CD8-positive, alpha-beta memory T cell (primary cell): ENCODE measurements around the gene PTPRT. TPM values are rescaled to one million over a fixed set of nuclear protein-coding genes. Genes with fewer than 3 reads are reported as not detected.

Source experiments
- CTCF ChIA-PET: fragments of 350-600 bp; sonication (Branson Sonifier 250); formaldehyde crosslinking; loops from one replicate; lab custom pipeline; 2021; ENCODE audit warnings: antibody characterized with exemption; lab: Charles Lee
- POLR2A ChIA-PET: fragments of 350-600 bp; sonication (Branson Sonifier 250); formaldehyde crosslinking; loops from one replicate; lab custom pipeline; 2021; ENCODE audit warnings: antibody characterized with exemption; lab: Charles Lee
- DNase-seq, 5 donors: peaks; one replicate each; pipeline versions ENCODE4 v3.0.0 to v3.0.0-alpha.2; 2020 to 2022; ENCODE audit warnings: mixed read lengths in 1 of 5
- H3K27ac ChIP-seq: one replicate; pipeline ENCODE4 v1.7.0; 2013; ENCODE audit warnings: low read depth, mild to moderate bottlenecking, low read length, moderate library complexity
- H3K27me3 ChIP-seq: 2 replicates; pipeline ENCODE4 v1.7.0; 2013; ENCODE audit warnings: low read length, mild to moderate bottlenecking; ENCODE audit not compliant: insufficient read depth, poor library complexity, severe bottlenecking
- H3K36me3 ChIP-seq: 2 replicates; pipeline ENCODE4 v1.7.0; 2013; ENCODE audit warnings: mild to moderate bottlenecking, low read length, moderate library complexity; ENCODE audit not compliant: insufficient read depth
- H3K4me1 ChIP-seq: 2 replicates; pipeline ENCODE4 v1.7.0; 2013; ENCODE audit warnings: mild to moderate bottlenecking, low read length, moderate library complexity; ENCODE audit not compliant: insufficient read depth
- H3K4me3 ChIP-seq: 2 replicates; pipeline ENCODE4 v1.7.0; 2013; ENCODE audit warnings: mild to moderate bottlenecking, low read length
- H3K9me3 ChIP-seq: 2 replicates; pipeline ENCODE4 v1.7.0; 2013; ENCODE audit warnings: mild to moderate bottlenecking, low read length
- H3K27ac Mint-ChIP-seq, 8 donors: one replicate each; pipeline ENCODE4 v1.8.0; 2020 to 2021; ENCODE audit warnings: mixed read lengths in 8 of 8, mild to moderate bottlenecking in 6 of 8, inconsistent platforms in 3 of 8, moderate library complexity in 3 of 8
- H3K27me3 Mint-ChIP-seq, 2 donors: one replicate each; pipeline ENCODE4 v1.8.0; 2020 to 2021; ENCODE audit warnings: mixed read lengths in 2 of 2, mild to moderate bottlenecking in 1 of 2, moderate library complexity in 1 of 2
- H3K36me3 Mint-ChIP-seq, 3 donors: one replicate each; pipeline ENCODE4 v1.8.0; 2020 to 2021; ENCODE audit warnings: mixed read lengths in 3 of 3, inconsistent platforms in 1 of 3, mild to moderate bottlenecking in 1 of 3
- H3K4me1 Mint-ChIP-seq, 3 donors: one replicate each; pipeline ENCODE4 v1.8.0; 2020 to 2021; ENCODE audit warnings: mixed read lengths in 3 of 3, inconsistent platforms in 1 of 3, mild to moderate bottlenecking in 1 of 3
- H3K4me3 Mint-ChIP-seq, 7 donors: one replicate each; pipeline ENCODE4 v1.8.0; 2020 to 2021; ENCODE audit warnings: mixed read lengths in 7 of 7, mild to moderate bottlenecking in 6 of 7, moderate library complexity in 4 of 7, inconsistent platforms in 2 of 7
- H3K9me3 Mint-ChIP-seq, 5 donors: one replicate each; pipeline ENCODE4 v1.8.0; 2020 to 2022; ENCODE audit warnings: mixed read lengths in 5 of 5, mild to moderate bottlenecking in 3 of 5, moderate library complexity in 2 of 5, inconsistent platforms in 1 of 5
- polyA plus RNA-seq: library from polyadenylated mRNA; unstranded; fragments of 300-500 nt; fragmentation: Illumina TruSeq; gene quantifications from one replicate; pipeline ENCODE4 v1.2.3, GENCODE V29; 2021
- total RNA-seq, 2 experiments: library from RNA; stranded (reverse); gene quantifications; one replicate each; pipeline ENCODE4 v1.2.3, GENCODE V29; 2021

The PTPRT gene
- total and polyA plus RNA-seq, 3 experiments from 2014 or later: not detected

DNA sequence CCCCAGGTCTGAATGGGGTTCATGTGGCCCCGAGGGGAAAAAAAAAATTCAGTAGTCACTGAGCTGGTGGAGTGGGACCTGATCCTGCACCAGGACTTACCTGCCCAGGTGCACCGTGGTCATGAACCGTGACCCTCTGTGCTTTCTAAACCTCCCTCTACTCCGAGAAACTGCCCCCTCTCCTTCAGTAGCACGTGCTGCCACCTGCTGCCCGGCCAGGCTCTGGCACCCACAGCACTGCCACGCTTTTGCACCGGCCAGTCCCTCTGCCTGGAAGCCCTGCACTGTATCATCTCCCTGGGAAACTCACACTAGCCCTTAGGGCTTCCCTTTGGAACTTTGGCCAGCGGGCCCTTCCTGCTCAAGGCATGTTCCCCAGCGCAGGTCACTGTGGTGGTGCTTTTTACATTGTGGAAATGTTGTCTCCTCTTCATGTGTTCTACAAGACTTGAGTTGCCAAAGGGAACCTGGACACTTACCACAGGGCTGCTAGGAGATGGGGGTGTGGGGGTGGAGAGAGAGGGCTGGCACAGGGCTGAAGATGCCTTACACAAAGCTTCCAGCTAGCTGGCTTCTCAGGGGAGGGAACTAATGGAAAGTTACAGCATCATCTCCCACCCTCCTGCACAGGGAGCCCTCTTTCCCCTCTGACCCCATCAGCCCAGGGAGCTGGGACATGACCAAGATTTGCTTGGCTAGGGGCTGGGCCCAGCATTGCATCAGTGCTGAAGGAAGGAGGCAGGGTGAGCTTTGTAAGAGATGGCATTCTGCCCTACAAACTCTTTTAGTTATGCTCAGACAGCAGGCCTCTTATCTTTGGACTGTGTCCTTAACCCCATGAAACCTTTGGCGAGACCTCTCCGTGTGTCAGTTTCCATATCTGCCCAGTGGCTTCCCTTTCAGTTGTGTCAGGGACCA lies 2.5 kb upstream of the PTPRT start:
- no peaks in the 10 kb centered on the region for H3K4me1 ChIP-seq
- DNase-seq: no peak
- H3K9me3 Mint-ChIP-seq: peaks cover 0 to 2% (median 0%) of the 10 kb centered on the region in 5 donors
- no peak overlapping the region for H3K27ac ChIP-seq
- peaks cover 24 to 45% of the 10 kb centered on the region in 2 donors for H3K27me3 Mint-ChIP-seq
- no peak overlapping the region for H3K27ac Mint-ChIP-seq
- POLR2A ChIA-PET: no interaction called here
- no peaks in the 10 kb centered on the region for H3K36me3 ChIP-seq
- H3K4me3 Mint-ChIP-seq: no peak overlapping the region
- CTCF ChIA-PET: no interaction called here
- no peak overlapping the region for H3K4me3 ChIP-seq
- H3K36me3 Mint-ChIP-seq: no peaks in the 10 kb centered on the region
- no peaks in the 10 kb centered on the region for H3K9me3 ChIP-seq
- H3K27me3 ChIP-seq: no peaks in the 10 kb centered on the region
- H3K4me1 Mint-ChIP-seq: peaks cover 7 to 8% (median 7%) of the 10 kb centered on the region in 3 donors

DNA sequence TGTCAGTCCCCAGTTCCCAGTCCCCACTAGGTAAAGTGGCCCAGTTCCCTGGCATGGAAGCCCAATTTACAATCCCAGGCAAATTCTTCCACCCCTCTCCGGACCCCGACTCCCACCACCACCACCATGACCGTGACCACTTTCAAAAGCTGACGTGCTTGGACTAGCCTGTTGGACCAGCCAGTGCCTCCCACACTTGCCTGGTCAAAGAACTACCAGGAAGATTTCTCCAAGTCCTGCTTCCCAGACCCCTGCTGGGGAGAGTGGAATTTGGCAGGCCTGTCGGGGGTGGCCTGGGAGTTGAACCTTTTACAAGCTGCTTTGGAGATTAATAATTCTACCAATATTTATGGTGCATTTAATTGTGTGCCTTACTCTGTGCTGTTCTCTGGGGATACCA lies 1.4 kb upstream of the PTPRT start:
- Histone ChIP-seq H3K9me3 (no peaks in the 10 kb centered on the region), H3K27me3 (no peaks in the 10 kb centered on the region), H3K27ac (no peak overlapping the region), H3K4me1 (no peaks in the 10 kb centered on the region), H3K4me3 (no peak overlapping the region), H3K36me3 (no peaks in the 10 kb centered on the region)
- CTCF ChIA-PET: no interaction called here
- peaks cover 24 to 50% of the 10 kb centered on the region in 2 donors for H3K27me3 Mint-ChIP-seq
- H3K4me3 Mint-ChIP-seq: no peak overlapping the region
- H3K9me3 Mint-ChIP-seq: peaks cover 0 to 4% (median 0%) of the 10 kb centered on the region in 5 donors
- H3K4me1 Mint-ChIP-seq: peaks cover 7 to 8% (median 7%) of the 10 kb centered on the region in 3 donors
- H3K27ac Mint-ChIP-seq: no peak overlapping the region
- DNase-seq: no peak
- POLR2A ChIA-PET: no interaction called here
- H3K36me3 Mint-ChIP-seq: no peaks in the 10 kb centered on the region

DNA sequence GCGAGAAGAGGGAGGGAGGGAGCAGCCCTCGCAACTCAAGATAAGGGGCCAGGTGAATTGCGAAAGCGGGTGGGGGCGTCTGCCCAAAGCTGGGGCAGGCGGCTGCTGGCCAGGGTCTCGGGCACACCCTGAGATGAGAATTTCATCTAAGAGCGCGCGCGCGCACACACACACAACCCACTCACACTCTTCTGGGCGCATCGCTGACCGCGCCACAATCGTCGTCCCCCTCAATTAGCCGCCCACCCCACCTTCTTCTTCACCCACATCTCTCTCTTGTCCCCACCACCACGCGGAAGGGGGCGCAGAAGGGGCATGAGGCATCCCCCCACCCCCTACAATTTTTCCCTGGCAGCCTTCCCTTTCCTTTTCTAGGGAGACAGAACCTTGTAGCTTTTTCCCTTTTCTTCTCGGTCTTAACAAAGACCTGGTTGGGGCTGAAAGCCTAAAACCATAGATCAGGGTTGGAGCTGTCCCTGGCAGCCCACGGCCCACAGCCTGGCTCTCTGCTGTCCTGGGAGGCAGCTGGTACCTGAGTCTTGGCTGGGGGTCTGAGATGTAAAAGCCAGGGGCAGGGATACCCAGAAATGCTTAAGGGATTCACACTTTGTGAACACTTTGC lies 737 bp upstream of the PTPRT start:
- no peak for DNase-seq
- Mint-ChIP-seq H3K4me1 (peaks cover 7 to 8% (median 7%) of the 10 kb centered on the region in 3 donors), H3K4me3 (no peak overlapping the region), H3K36me3 (no peaks in the 10 kb centered on the region), H3K27ac (no peak overlapping the region), H3K27me3 (peaks cover 24 to 51% of the 10 kb centered on the region in 2 donors), H3K9me3 (peaks cover 0 to 4% (median 0%) of the 10 kb centered on the region in 5 donors)
- POLR2A ChIA-PET: no interaction called here
- Histone ChIP-seq H3K36me3 (no peaks in the 10 kb centered on the region), H3K4me3 (no peak overlapping the region), H3K4me1 (no peaks in the 10 kb centered on the region), H3K27ac (no peak overlapping the region), H3K27me3 (no peaks in the 10 kb centered on the region), H3K9me3 (no peaks in the 10 kb centered on the region)
- CTCF ChIA-PET: no interaction called here

GRCh38 chr20:43188861-43189553 lies 699 bp downstream of the PTPRT start:
- no peaks in the 10 kb centered on the region for H3K9me3 ChIP-seq
- ChIA-PET POLR2A (no interaction called here), CTCF (no interaction called here)
- H3K27me3 ChIP-seq: no peaks in the 10 kb centered on the region
- Mint-ChIP-seq H3K27ac (no peak overlapping the region), H3K36me3 (no peaks in the 10 kb centered on the region), H3K4me1 (peaks cover 7 to 8% (median 7%) of the 10 kb centered on the region in 3 donors), H3K9me3 (peaks cover 0 to 4% (median 0%) of the 10 kb centered on the region in 5 donors), H3K4me3 (no peak overlapping the region), H3K27me3 (peaks cover 20 to 59% of the 10 kb centered on the region in 2 donors)
- no peak overlapping the region for H3K4me3 ChIP-seq
- no peak overlapping the region for H3K27ac ChIP-seq
- DNase-seq: no peak
- H3K4me1 ChIP-seq: no peaks in the 10 kb centered on the region
- H3K36me3 ChIP-seq: no peaks in the 10 kb centered on the region

GRCh38 chr20:43188234-43188653 lies 1.5 kb downstream of the PTPRT start:
- Mint-ChIP-seq H3K4me1 (peaks cover 7 to 8% (median 7%) of the 10 kb centered on the region in 3 donors), H3K27ac (peak overlapping the region in 1 of 8 donors; percentile 24), H3K9me3 (peaks cover 0 to 4% (median 0%) of the 10 kb centered on the region in 5 donors), H3K4me3 (no peak overlapping the region), H3K36me3 (no peaks in the 10 kb centered on the region), H3K27me3 (peaks cover 20 to 55% of the 10 kb centered on the region in 2 donors)
- no peak overlapping the region for H3K27ac ChIP-seq
- H3K36me3 ChIP-seq: no peaks in the 10 kb centered on the region
- CTCF ChIA-PET: no interaction called here
- no peaks in the 10 kb centered on the region for H3K4me1 ChIP-seq
- H3K9me3 ChIP-seq: no peaks in the 10 kb centered on the region
- no peak overlapping the region for H3K4me3 ChIP-seq
- POLR2A ChIA-PET: no interaction called here
- H3K27me3 ChIP-seq: no peaks in the 10 kb centered on the region
- no peak for DNase-seq

DNA sequence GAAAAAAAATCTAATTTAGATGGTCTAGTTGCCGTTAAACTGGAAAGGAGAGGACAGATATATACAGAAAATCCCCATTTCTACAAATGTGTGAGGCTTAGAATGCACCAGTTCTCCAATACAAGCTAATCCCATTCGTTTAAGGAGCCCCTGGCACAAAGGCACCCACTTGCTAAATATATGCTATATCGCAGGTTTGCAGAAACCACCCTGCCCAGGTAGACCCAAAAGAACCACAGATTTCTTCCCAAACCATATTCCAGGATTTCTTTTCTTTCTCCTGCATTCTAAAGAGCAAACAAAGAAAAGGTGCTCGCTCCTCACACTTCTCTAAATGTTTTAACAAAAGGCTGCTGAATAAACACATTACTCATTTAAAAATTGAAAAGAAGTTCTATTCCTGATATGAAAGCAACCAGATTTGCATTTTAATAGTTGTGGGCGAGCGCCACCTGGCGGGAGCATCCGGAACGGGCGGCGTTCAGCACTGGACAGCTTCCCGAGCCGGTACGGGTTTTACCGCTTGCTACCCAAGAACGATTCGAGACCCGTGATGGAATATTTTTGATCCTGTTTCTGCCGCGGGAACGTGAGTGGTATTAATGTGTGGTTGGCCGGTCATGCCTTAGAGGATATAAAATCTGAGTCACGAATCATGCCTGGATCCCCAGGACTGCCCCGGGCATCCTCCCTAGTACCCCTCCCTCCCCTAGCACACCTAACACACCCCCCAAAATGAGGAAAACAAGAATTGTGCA lies 2.1 kb downstream of the PTPRT start:
- DNase-seq: peak in 3 of 5 donors; percentile 6 to 16 (median 13)
- no peak overlapping the region for H3K4me3 ChIP-seq
- H3K27me3 Mint-ChIP-seq: peaks cover 16 to 53% of the 10 kb centered on the region in 2 donors
- ChIA-PET CTCF (no interaction called here), POLR2A (no interaction called here)
- peak overlapping the region in 1 of 8 donors; percentile 24 for H3K27ac Mint-ChIP-seq
- peaks cover 7 to 8% (median 7%) of the 10 kb centered on the region in 3 donors for H3K4me1 Mint-ChIP-seq
- H3K9me3 Mint-ChIP-seq: peaks cover 0 to 4% (median 0%) of the 10 kb centered on the region in 5 donors
- H3K36me3 ChIP-seq: no peaks in the 10 kb centered on the region
- H3K4me3 Mint-ChIP-seq: no peak overlapping the region
- H3K4me1 ChIP-seq: no peaks in the 10 kb centered on the region
- H3K27ac ChIP-seq: no peak overlapping the region
- H3K36me3 Mint-ChIP-seq: no peaks in the 10 kb centered on the region
- H3K9me3 ChIP-seq: no peaks in the 10 kb centered on the region
- no peaks in the 10 kb centered on the region for H3K27me3 ChIP-seq

GRCh38 chr20:43186312-43186711 lies 3.4 kb downstream of the PTPRT start:
- H3K9me3 ChIP-seq: no peaks in the 10 kb centered on the region
- peaks cover 16 to 42% of the 10 kb centered on the region in 2 donors for H3K27me3 Mint-ChIP-seq
- CTCF ChIA-PET: no interaction called here

More at GRCh38 chr20:43186312-43186711, 3.4 kb downstream of the PTPRT start:
- no peaks in the 10 kb centered on the region for H3K27me3 ChIP-seq
- H3K4me3 ChIP-seq: no peak overlapping the region
- no peaks in the 10 kb centered on the region for H3K4me1 ChIP-seq
- H3K9me3 Mint-ChIP-seq: peaks cover 0 to 4% (median 0%) of the 10 kb centered on the region in 5 donors
- no peak overlapping the region for H3K27ac ChIP-seq
- DNase-seq: no peak
- POLR2A ChIA-PET: no interaction called here
- no peak overlapping the region for H3K27ac Mint-ChIP-seq
- H3K4me3 Mint-ChIP-seq: no peak overlapping the region
- peaks cover 7 to 8% (median 7%) of the 10 kb centered on the region in 3 donors for H3K4me1 Mint-ChIP-seq
- no peaks in the 10 kb centered on the region for H3K36me3 Mint-ChIP-seq
- H3K36me3 ChIP-seq: no peaks in the 10 kb centered on the region
